ENCODE measurements around the gene TMEM121.
"Not testable (repeated sequence)": the region's sequence is repeated elsewhere in the genome, so short reads cannot be mapped to it uniquely, and the experiment has no call there.

TMEM121 gene

DNA sequence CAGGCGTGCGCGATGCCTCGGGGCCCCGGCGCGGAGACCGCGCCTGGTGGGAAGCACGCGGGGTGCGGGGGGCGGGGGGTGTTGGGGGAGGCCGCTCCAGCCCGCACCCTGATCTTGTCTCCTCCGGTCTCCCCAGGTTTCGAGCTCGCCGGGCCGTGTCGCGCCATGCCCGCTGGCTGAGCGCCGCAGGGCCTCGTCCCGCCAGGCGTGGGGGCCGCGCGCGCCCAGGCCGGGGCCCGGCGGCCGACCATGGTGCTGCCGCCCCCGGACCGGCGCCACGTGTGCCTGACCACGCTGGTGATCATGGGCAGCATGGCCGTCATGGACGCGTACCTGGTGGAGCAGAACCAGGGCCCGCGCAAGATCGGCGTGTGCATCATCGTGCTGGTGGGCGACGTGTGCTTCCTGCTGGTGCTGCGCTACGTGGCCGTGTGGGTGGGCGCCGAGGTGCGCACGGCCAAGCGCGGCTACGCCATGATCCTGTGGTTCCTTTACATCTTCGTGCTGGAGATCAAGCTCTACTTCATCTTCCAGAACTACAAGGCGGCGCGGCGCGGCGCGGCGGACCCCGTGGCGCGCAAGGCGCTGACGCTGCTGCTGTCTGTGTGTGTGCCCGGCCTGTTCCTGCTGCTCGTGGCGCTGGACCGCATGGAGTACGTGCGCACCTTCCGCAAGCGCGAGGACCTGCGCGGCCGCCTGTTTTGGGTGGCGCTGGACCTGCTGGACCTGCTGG lies 2.4 kb downstream of the TMEM121 start:
- DNase-seq: no peak

DNA sequence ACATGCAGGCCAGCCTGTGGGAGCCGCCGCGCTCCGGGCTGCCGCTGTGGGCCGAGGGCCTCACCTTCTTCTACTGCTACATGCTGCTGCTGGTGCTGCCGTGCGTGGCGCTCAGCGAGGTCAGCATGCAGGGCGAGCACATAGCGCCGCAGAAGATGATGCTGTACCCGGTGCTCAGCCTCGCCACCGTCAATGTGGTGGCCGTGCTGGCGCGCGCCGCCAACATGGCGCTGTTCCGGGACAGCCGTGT lies 2.9 kb downstream of the TMEM121 start:
- no peak for DNase-seq

GRCh38 chr14:105529569-105530284 lies 3.3 kb downstream of the TMEM121 start:
- no peak for DNase-seq

- no peak for DNase-seq
These were observed 4.1 kb downstream of the TMEM121 start for GRCh38 chr14:105530285-105531087.

DNA sequence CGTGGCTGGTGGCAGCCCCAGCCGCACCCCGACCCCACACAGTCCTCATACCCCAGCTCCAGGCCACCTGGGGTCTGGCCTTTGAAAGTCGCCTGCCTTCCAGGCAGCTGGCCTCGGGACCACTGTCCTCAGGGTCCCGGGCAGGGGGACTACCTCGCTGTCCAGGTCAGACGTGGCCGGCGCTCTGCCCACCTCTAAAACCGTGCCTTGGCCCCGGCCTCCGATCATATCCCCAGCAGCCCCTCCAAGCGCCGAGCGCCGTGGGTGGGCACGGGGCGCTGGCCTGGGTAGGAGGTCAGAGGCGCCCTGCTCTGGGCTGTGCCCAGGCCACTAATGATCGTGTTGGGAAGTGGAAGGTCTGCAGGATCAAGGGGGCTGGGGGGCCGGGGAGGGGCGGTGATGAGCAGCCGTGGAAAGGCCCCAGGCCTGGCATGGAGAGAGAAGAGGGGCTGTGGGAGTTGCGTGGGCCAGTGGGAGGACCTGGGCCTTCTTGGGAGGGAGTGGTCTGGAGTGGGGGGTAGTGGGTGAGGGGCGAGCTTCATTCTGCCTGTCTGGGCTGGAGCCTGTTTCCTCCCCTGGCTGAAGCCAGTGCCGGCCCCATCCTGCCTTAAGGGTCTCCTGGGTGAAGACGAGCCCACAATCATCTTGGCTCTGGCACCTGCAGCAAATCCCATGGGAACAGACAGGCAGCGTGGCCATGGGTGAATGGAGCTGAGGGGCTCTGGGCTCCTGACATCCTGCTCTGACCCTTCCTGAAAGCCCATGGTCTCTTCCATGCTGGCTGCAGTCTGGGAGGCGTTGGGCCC lies 4.9 kb downstream of the TMEM121 start:
- no peak for DNase-seq

GRCh38 chr14:105531894-105532623 lies 5.7 kb downstream of the TMEM121 start:
- no peak for DNase-seq

DNA sequence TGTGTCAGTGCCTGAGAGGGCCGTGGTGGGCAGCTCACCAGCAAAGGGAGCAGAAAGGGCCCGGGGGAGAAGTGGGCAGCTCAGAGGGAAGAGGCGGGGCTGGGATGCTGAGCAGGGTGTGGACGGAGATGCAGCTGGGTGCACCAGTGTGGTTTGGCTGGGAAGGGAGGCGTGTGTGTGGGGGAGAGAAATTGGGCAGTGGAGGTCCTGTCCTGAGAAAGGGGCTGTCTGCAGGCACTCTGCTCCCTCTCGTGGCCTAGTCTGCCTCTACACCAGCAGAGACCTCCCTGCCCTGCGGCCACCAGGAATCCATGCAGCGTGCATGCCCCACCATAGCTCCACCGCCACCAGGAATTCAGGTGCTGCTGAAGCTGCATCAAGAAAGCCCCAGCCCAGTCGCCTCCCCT lies 6.4 kb downstream of the TMEM121 start:
- no peak for DNase-seq

- DNase-seq: no peak
These were observed 7.0 kb downstream of the TMEM121 start for GRCh38 chr14:105533391-105533790.

- DNase-seq: no peak
These were observed 7.6 kb downstream of the TMEM121 start for GRCh38 chr14:105533811-105534498.

DNA sequence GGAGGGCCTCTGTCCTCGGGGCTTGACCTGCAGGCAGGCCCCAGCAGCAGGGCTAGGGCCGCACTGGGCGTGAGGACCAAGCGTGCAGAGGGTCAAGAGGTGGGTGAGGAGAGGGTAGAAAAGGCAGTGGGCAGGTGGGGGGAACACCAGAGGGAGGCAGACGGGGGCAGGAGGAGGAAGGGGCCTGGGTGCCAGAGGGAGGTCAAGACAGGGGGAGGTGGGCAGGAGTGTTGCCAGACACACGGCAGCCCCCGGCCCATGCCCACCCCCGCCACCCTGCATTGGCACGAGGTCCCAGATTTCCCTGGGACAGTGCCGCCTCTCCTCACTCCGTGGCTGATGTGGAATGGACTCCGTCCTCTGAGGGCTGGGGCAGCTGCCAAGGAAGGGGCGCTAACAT lies 8.2 kb downstream of the TMEM121 start:
- DNase-seq: no peak

DNA sequence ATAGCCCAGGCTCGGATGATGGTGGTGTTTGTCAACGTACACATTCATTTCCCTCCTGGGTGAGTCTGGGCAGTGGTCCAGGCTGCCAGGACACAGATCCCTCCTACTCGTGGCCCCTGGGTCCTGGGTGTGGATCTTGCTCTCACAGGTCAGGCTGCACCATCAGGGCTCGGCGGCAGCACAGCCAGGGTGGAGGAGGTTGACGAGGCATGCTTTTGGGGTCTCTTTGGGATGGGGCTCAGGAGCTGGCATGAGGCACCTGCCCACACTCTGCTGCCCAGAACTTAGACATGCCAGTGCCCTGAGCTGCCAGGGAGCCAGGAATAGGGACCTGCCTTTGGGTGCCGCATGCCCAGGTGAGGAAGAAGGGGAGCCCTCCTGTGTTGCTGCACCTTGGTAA lies 9.7 kb downstream of the TMEM121 start:
- DNase-seq: no peak

DNA sequence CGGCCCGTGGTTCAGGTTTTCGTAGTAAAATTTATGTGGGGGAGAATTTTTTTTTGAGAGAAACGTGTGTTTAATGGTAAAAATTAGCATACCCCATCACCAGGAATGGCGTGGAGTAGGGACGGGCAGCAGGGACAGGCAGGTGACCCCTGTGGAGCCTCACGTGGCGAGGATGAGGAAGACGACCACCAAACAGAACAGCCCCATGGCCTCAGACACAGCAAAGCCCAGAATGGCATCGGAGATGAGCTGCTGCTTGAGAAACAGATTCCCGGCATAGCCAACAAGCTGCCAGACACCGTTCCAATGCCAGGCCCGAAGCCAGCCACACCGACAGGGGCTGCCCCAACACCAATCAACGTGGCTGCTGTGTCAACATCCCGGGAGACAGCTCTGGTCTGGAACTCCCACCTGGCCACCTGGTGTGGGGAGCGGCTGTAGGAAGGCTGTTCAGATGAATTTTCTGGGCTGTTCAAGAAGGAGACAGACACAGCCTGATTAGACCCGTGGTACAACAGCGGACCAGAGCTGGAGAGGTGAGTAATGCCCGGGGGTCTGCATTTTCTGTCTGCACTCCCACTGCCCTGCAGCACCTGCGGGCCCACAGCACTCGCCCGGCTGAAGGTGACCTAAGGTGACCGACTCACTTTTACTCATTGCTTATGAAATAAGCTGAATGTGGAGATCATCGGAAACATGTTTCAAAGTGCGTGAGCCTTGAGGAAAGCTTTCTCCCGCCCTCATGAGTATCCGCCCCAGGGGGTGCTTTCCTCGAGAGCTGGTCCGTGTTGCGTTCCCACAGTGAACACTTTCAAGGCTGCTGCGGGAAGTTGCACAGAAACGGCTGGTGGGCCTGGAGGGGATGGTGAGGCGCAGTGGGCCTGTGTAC lies 10.6 kb downstream of the TMEM121 start:
- no peak for DNase-seq

GRCh38 chr14:105537580-105538474 lies 11.4 kb downstream of the TMEM121 start:
- peak in 1 of 2 donors; percentile 70 for DNase-seq

DNA sequence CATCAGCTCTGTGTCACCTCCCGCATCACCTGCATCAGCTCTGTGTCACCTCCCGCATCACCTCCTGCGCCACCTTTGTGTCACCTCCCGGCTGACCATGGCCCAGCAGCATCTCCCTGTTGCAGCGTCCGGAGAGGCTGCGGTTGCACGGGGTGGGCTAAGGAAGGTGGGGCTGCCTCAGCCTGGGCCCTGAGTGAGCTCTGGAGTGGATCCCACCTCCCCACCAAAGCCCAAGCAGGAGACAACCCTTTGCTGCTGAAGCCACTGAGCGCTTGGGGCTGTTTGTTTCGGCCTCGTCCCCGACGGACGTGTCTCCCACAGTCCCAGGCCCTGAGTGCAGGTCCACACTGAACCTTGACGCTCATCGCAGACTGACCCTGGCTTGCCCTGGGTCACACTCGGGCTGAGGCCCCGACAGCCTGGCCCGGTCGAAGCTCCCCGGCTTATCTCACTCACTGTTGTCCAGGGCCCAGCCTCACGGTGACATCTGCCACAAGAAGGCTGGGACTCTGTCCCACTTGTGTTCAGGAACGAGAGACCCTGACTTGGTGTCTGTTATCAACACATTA lies 12.2 kb downstream of the TMEM121 start:
- DNase-seq: no peak

- no peak for DNase-seq
These were observed 14.4 kb downstream of the TMEM121 start for GRCh38 chr14:105540811-105541210.

DNA sequence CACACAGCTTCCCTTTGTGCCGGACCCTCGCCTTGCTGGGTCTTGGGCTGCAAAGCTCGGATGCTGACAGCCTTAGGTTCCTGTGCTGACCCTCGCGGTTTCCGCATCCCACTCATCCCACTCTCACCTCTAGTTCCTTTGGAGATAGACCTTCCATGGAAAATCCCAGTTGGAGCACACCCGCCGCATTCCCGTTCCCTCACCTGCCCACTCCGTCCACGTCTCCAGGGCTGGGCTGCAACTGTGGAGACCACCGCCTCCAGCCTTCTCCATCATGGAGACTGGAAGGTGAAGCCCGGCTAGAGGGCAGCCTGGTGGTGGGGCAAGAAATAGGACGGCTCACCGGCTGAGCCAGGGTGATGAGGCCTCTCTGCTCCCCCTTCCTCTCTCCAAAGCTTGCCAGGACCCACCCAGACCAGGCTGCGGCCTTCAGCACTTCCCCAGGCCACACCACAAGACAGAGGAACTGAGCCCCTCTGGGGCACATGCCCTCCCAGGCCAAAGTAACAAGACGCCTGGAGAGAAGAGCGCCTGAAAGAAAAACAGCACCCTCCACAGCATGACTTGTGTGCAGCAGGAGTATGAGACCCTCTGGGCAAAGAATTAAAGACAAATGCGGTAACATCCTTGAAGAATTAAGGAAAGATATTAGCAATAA lies 15.0 kb downstream of the TMEM121 start:
- no peak for DNase-seq

DNA sequence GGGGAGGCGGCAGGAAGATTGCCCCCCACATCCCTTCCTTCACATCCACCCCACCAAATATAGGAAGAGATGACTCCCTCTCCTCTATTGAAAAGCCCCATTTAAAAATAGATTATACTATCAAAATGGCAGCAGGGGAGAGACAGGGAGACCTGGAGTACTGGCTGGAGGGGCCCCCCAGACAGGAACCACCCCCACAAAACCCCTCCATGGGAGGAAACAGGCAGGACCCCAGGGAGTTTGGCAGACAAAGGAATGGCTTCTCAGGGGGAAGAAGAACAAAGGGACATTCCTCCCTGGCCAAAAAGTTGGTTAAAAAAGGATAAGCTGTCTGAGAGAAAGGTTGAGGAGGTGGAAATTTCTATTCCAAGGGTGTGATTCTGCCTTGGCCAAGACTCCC lies 19.3 kb downstream of the TMEM121 start:
- not testable (repeated sequence) for DNase-seq

GRCh38 chr14:105546410-105546809 lies 20.0 kb downstream of the TMEM121 start:
- not testable (repeated sequence) for DNase-seq

GRCh38 chr14:105547072-105547471 lies 20.7 kb downstream of the TMEM121 start:
- not testable (repeated sequence) for DNase-seq
